Stimulated activated naive B cell treated with anti-CD40 and anti-IgM and Interleukin-4, amounts not matched to agents 10 μg/mL and 1 μg/mL and 100 μg/mL, for 72 hours (primary cell): ENCODE results near the gene ZBTB16.

ENCODE experiments used
- ATAC-seq, 2 donors: fragments of 150-1000 bp; cut with Tn5 transposase; replicated peaks; 2 replicates each; pipeline ENCODE4 v1.10.0; 2021; ENCODE audit warnings: moderate library complexity in 1 of 2
- DNase-seq: peaks from one replicate; pipeline ENCODE4 v3.0.0; 2021
- H3K27ac Mint-ChIP-seq: one replicate; pipeline ENCODE4 v1.8.0; 2022; ENCODE audit warnings: mild to moderate bottlenecking, mixed read lengths
- H3K27me3 Mint-ChIP-seq, 2 donors: one replicate each; pipeline ENCODE4 v1.8.0; 2022; ENCODE audit warnings: mixed read lengths in 2 of 2
- H3K36me3 Mint-ChIP-seq, 2 donors: one replicate each; pipeline ENCODE4 v1.8.0; 2022; ENCODE audit warnings: mixed read lengths in 2 of 2, mild to moderate bottlenecking in 1 of 2
- H3K4me1 Mint-ChIP-seq, 2 donors: one replicate each; pipeline ENCODE4 v1.8.0; 2022; ENCODE audit warnings: mixed read lengths in 2 of 2, mild to moderate bottlenecking in 1 of 2
- H3K4me3 Mint-ChIP-seq, 2 donors: one replicate each; pipeline ENCODE4 v1.8.0; 2022; ENCODE audit warnings: mild to moderate bottlenecking in 2 of 2, mixed read lengths in 2 of 2, moderate library complexity in 1 of 2
- H3K9me3 Mint-ChIP-seq, 2 donors: one replicate each; pipeline ENCODE4 v1.8.0; 2022; ENCODE audit warnings: mixed read lengths in 2 of 2, mild to moderate bottlenecking in 1 of 2

ZBTB16 gene

GRCh38 chr11:114279792-114280546, 220.5 kb downstream of the ZBTB16 start:
- H3K9me3 Mint-ChIP-seq: no peaks in the 10 kb centered on the region
- H3K4me3 Mint-ChIP-seq: no peak overlapping the region
- no peak overlapping the region for H3K27ac Mint-ChIP-seq
- H3K4me1 Mint-ChIP-seq: no peaks in the 10 kb centered on the region
- peaks cover 34 to 53% of the 10 kb centered on the region in 2 donors for H3K27me3 Mint-ChIP-seq
- DNase-seq (no peak), ATAC-seq (no peak)
- H3K36me3 Mint-ChIP-seq: no peaks in the 10 kb centered on the region

GRCh38 chr11:114280696-114281095, 221.2 kb downstream of the ZBTB16 start:
- H3K9me3 Mint-ChIP-seq: no peaks in the 10 kb centered on the region
- H3K27ac Mint-ChIP-seq: no peak overlapping the region
- no peaks in the 10 kb centered on the region for H3K36me3 Mint-ChIP-seq
- H3K4me3 Mint-ChIP-seq: no peak overlapping the region
- ATAC-seq: peak; percentile 25 to 39
- H3K27me3 Mint-ChIP-seq: peaks cover 29 to 48% of the 10 kb centered on the region in 2 donors
- DNase-seq: no peak
- no peaks in the 10 kb centered on the region for H3K4me1 Mint-ChIP-seq

- ATAC-seq: no peak
- DNase-seq: no peak
- no peaks in the 10 kb centered on the region for H3K36me3 Mint-ChIP-seq
- H3K27ac Mint-ChIP-seq: no peak overlapping the region
- peaks cover 29 to 43% of the 10 kb centered on the region in 2 donors for H3K27me3 Mint-ChIP-seq
- H3K4me1 Mint-ChIP-seq: no peaks in the 10 kb centered on the region
- H3K9me3 Mint-ChIP-seq: no peaks in the 10 kb centered on the region
- H3K4me3 Mint-ChIP-seq: no peak overlapping the region
These were observed 222.0 kb downstream of the ZBTB16 start for GRCh38 chr11:114281388-114281956.

GRCh38 chr11:114282488-114282887, 223.0 kb downstream of the ZBTB16 start:
- Mint-ChIP-seq H3K4me1 (no peaks in the 10 kb centered on the region), H3K27me3 (peaks cover 25 to 39% of the 10 kb centered on the region in 2 donors), H3K36me3 (no peaks in the 10 kb centered on the region), H3K4me3 (no peak overlapping the region), H3K9me3 (no peaks in the 10 kb centered on the region), H3K27ac (no peak overlapping the region)
- no peak for ATAC-seq
- DNase-seq: no peak

- DNase-seq (no peak), ATAC-seq (no peak)
- H3K4me1 Mint-ChIP-seq: no peaks in the 10 kb centered on the region
- no peak overlapping the region for H3K27ac Mint-ChIP-seq
- no peaks in the 10 kb centered on the region for H3K36me3 Mint-ChIP-seq
- peaks cover 20 to 33% of the 10 kb centered on the region in 2 donors for H3K27me3 Mint-ChIP-seq
- no peaks in the 10 kb centered on the region for H3K9me3 Mint-ChIP-seq
- no peak overlapping the region for H3K4me3 Mint-ChIP-seq
These were observed 223.9 kb downstream of the ZBTB16 start for GRCh38 chr11:114283422-114283821.

- Mint-ChIP-seq H3K4me3 (no peak overlapping the region), H3K36me3 (no peaks in the 10 kb centered on the region)
These were observed 224.5 kb downstream of the ZBTB16 start for GRCh38 chr11:114284021-114284420.

GRCh38 chr11:114284914-114285313, 225.4 kb downstream of the ZBTB16 start:
- Mint-ChIP-seq H3K9me3 (no peaks in the 10 kb centered on the region), H3K36me3 (no peaks in the 10 kb centered on the region), H3K4me3 (no peak overlapping the region), H3K27me3 (peaks cover 7 to 20% of the 10 kb centered on the region in 2 donors), H3K4me1 (no peaks in the 10 kb centered on the region), H3K27ac (no peak overlapping the region)
- DNase-seq (no peak), ATAC-seq (no peak)

More at GRCh38 chr11:114284021-114284420, 224.5 kb downstream of the ZBTB16 start:
- ATAC-seq (no peak), DNase-seq (no peak)
- no peaks in the 10 kb centered on the region for H3K4me1 Mint-ChIP-seq
- H3K27me3 Mint-ChIP-seq: peaks cover 16 to 27% of the 10 kb centered on the region in 2 donors
- H3K27ac Mint-ChIP-seq: no peak overlapping the region
- no peaks in the 10 kb centered on the region for H3K9me3 Mint-ChIP-seq

- Mint-ChIP-seq H3K27ac (no peak overlapping the region), H3K27me3 (peaks cover 5 to 18% of the 10 kb centered on the region in 2 donors), H3K4me3 (no peak overlapping the region), H3K9me3 (no peaks in the 10 kb centered on the region), H3K4me1 (no peaks in the 10 kb centered on the region), H3K36me3 (no peaks in the 10 kb centered on the region)
- no peak for DNase-seq
- no peak for ATAC-seq
These were observed 226.1 kb downstream of the ZBTB16 start for GRCh38 chr11:114285599-114285998.

- no peaks in the 10 kb centered on the region for H3K4me1 Mint-ChIP-seq
- ATAC-seq (no peak), DNase-seq (no peak)
- H3K4me3 Mint-ChIP-seq: no peak overlapping the region
- no peaks in the 10 kb centered on the region for H3K36me3 Mint-ChIP-seq
- H3K9me3 Mint-ChIP-seq: no peaks in the 10 kb centered on the region
- H3K27me3 Mint-ChIP-seq: peaks cover 2 to 17% of the 10 kb centered on the region in 2 donors
- no peak overlapping the region for H3K27ac Mint-ChIP-seq
These were observed 226.7 kb downstream of the ZBTB16 start for GRCh38 chr11:114286229-114286628.

GRCh38 chr11:114287154-114287553, 227.6 kb downstream of the ZBTB16 start:
- peaks cover 5 to 11% of the 10 kb centered on the region in 2 donors for H3K27me3 Mint-ChIP-seq
- H3K4me3 Mint-ChIP-seq: no peak overlapping the region
- no peak for DNase-seq
- no peaks in the 10 kb centered on the region for H3K36me3 Mint-ChIP-seq
- H3K9me3 Mint-ChIP-seq: no peaks in the 10 kb centered on the region
- no peaks in the 10 kb centered on the region for H3K4me1 Mint-ChIP-seq
- ATAC-seq: no peak
- H3K27ac Mint-ChIP-seq: no peak overlapping the region

GRCh38 chr11:114288136-114288535, 228.6 kb downstream of the ZBTB16 start:
- no peak overlapping the region for H3K4me3 Mint-ChIP-seq
- ATAC-seq (no peak), DNase-seq (no peak)
- H3K4me1 Mint-ChIP-seq: no peaks in the 10 kb centered on the region
- H3K27me3 Mint-ChIP-seq: peaks cover 8 to 11% of the 10 kb centered on the region in 2 donors
- no peaks in the 10 kb centered on the region for H3K9me3 Mint-ChIP-seq
- no peak overlapping the region for H3K27ac Mint-ChIP-seq
- no peaks in the 10 kb centered on the region for H3K36me3 Mint-ChIP-seq

GRCh38 chr11:114289779-114290178, 230.3 kb downstream of the ZBTB16 start:
- no peak for ATAC-seq
- H3K4me1 Mint-ChIP-seq: no peaks in the 10 kb centered on the region

GRCh38 chr11:114290503-114291235, 231.2 kb downstream of the ZBTB16 start:
- Mint-ChIP-seq H3K36me3 (no peaks in the 10 kb centered on the region), H3K4me3 (no peak overlapping the region), H3K27ac (no peak overlapping the region), H3K9me3 (no peaks in the 10 kb centered on the region), H3K4me1 (no peaks in the 10 kb centered on the region), H3K27me3 (peaks cover 14 to 15% of the 10 kb centered on the region in 2 donors)
- no peak for DNase-seq
- no peak for ATAC-seq

More at GRCh38 chr11:114289779-114290178, 230.3 kb downstream of the ZBTB16 start:
- Mint-ChIP-seq H3K36me3 (no peaks in the 10 kb centered on the region), H3K27ac (no peak overlapping the region), H3K4me3 (no peak overlapping the region), H3K9me3 (no peaks in the 10 kb centered on the region), H3K27me3 (peaks cover 14% of the 10 kb centered on the region in 2 donors)
- no peak for DNase-seq

- no peaks in the 10 kb centered on the region for H3K36me3 Mint-ChIP-seq
- H3K27me3 Mint-ChIP-seq: peaks cover 21 to 22% of the 10 kb centered on the region in 2 donors
- H3K9me3 Mint-ChIP-seq: no peaks in the 10 kb centered on the region
- H3K4me3 Mint-ChIP-seq: no peak overlapping the region
- DNase-seq: no peak
- no peak overlapping the region for H3K27ac Mint-ChIP-seq
- no peak for ATAC-seq
- no peaks in the 10 kb centered on the region for H3K4me1 Mint-ChIP-seq
These were observed 231.9 kb downstream of the ZBTB16 start for GRCh38 chr11:114291381-114291780.
